IPS DF 4.7 (cell line): Measurements from ENCODE around the gene SLC7A6OS.

Experiments used
- DNase-seq: peaks from one replicate; pipeline ENCODE4 v3.0.0-alpha.2; 2013; ENCODE audit warnings: low spot score; ENCODE audit errors: extremely low read depth

Gene SLC7A6OS

DNA sequence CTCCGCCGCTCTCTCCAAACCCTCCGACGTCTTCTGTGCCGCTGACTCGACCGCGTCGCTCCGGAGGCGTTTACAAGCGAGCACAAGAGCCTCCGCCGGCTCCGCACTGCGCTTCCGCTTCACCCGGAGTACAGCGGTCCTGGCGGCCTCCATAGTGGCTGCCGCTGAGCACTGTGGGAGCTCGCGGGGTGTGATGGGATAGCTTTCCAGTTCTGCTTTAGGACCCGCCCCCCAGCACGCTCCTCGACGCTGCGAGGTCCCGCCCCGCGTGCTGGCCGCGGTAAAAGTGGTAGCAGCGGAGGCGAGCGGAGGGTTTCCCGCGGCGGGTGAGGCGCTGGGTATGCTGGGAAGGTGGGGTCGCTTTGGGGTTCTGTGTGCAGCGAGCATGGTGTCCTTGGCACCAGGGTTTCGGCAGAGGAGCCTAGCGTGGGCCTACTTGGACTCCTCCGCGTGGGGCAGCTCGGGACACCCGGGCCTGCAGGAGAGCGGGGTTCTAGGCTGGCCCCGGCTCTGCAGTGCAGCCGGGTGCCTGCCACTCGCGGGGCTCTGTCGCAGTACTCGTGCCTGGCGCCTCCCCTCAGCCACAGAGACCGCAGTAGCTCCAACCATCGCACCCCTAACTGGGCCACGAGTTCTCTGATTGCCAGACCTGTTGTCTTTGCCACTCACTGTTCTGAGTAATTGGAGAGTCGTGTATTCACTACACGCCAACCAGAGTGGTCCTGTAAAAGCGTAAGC is at the start of gene SLC7A6OS, which contains the start of gene PRMT7:
Gene SLC7A6OS, minus strand, starts transcription at position 173 of the 738 bp plus-strand sequence. Its CDS starts 20 bp downstream, at position 153.
Gene PRMT7, plus strand, starts transcription at position 246 of the 738 bp plus-strand sequence. CDS start 4,961 bp downstream, outside the sequence.
- peak; percentile 62 for DNase-seq

- DNase-seq, result no peak
Observed at GRCh38 chr16:68359398-68360191, 48.8 kb upstream of the SLC7A6OS start.

DNA sequence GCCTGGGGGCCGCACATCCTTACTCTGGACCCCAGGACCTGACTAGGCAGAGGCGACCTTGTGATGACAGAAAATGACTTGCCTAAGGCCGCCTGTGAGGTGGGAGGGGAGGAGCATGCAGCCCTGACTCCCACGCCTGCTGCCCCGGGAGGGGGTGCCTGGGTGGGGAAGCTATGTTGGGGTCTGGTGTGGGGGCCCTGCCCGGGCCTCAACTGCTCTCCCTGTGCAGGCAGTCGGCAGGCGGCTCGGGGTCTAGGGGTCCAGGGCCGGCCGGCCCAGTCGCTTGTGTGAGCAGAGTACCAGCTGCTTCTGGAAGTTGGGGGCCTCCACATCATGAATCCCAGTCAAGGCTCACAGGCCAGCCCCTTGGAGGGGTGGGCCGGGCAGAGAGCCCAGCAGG is 48.2 kb upstream of the SLC7A6OS start:
- DNase-seq, result no peak

DNA sequence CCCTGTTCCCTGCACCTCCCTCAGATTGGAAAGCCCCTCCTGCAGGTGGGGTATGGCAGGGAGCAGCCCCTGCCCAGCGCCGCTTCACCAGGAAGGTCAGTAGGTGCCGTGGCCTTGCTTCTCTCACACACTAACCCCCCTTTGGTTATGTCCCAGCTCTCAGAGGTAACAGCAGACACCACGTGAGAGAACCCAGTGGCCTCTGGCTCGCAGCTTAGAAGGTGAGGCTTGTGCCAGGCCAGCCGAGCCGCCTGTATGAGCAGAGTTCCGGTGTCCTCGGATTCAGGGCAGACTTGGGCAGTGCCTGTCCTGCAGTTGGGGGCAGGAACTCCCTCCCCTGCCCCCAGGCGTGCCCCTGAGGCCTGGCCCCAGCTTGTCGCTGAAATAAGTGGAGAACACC is 47.2 kb upstream of the SLC7A6OS start:
- no peak for DNase-seq

DNA sequence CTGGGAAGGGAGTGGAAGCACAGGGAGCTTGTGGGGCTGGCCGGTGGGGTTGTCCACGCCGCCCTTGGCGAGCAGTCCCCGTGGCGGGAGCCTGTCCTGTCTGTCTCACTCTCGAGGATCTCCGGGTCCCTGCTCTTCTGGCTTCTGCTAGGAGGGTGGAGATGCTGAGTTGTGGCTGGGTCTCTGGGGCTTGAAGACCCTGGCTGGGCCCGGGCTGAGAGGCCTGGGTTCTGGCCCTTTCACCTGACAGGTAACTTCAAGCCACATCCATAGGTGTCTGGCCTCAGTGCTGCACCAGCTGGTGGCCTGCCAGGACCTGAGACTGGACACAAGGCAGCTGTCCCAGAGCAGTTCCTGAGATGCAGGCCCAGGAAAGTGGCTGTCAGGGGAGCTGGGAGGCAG is 46.8 kb upstream of the SLC7A6OS start:
- DNase-seq, result no peak

DNA sequence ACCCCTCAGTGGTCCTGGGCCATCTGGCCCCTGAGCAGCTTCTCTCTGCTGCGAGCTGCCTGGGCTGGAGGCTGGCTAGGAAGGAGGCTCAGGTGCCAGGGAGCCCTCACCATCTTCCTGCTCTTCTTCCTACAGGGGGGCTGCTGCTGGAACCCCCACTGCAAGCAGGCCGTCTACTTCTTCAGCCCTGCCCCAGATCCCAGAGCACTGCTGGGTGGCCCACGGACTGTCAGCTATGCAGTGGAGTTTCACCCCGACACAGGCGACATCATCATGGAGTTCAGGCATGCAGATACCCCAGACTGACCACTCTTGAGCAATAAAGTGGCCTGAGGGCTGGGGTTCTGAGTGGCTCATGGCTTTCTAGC is 46.2 kb upstream of the SLC7A6OS start:
- DNase-seq, result no peak

- no peak for DNase-seq
Observed at GRCh38 chr16:68356249-68356918, 45.6 kb upstream of the SLC7A6OS start.

DNA sequence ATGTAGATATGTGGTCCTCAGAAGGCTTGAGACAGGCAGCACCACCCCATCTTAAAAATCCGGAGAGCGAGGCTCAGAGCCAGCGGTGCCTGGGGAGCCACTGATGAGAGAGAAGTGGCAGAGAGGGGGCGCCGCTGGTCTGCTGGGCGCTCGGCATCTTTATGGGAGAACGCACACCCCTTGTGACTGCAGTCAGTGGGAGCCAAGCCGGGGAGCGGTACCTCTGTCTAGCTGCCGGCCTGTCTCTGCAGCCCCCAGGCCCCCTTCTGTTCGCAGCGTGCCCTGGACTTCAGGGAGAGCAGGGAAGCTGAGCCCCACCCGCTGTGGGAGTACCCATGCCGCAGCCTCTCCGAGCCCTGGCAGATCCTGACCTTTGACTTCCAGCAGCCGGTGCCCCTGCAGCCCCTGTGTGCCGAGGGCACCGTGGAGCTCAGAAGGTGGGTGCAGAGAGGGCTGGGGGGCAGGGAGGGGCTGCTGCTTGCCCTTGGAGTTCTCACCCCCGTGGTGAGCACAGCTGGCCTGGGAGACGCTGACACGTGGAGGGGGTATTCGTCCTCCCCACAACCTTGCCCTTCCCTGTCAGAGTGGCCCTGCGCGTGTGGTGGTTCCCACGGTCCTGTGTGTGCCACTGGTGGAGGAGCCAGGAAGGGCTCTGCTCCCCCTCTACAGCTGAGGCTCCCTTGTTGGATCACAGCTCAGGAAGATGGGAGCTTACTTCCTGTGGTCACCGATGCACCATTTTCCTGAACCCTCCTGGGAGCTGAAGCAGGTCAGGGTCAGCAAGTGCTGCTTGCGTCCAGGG is 44.9 kb upstream of the SLC7A6OS start:
- DNase-seq, result no peak

DNA sequence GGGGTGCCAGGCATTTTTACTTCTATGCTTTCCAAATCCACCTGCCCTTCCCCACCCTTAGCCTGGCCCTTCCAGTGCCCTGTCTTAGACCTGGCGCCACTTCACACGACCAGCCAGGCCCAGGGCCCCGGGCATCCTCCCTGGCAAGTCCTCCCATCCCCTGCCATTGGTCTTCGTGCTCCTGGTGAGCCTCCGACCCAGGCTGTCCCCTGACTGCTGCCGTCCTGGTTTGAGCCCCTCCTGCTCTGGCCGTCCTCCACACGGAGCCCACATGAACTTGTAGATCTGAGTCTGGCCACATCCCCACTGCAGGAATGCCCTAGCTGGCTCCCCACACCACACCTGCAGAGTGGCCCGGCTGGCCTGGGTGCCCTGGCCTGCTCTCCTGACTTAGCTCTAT is 44.1 kb upstream of the SLC7A6OS start:
- DNase-seq, result no peak

DNA sequence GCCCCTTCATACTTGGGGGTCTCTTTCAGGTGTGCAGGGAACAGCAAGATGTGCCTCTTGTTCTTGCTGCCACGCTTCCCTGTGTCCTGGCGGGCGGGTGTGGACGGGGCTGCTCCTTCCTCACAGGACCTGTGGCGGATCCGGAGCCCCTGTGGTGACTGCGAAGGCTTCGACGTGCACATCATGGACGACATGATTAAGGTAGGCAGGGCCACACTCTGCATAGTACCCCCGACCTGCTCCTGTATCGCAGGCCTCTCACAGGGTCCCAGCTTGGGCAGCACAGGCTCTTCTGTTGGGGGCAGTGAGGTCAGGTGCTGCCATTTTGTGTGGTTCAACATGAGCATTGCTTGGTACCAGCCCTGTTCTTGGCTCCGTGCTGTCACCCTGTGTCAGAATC is 42.6 kb upstream of the SLC7A6OS start:
- DNase-seq, result no peak

GRCh38 chr16:68351991-68352431 is 41.3 kb upstream of the SLC7A6OS start:
- no peak for DNase-seq

DNA sequence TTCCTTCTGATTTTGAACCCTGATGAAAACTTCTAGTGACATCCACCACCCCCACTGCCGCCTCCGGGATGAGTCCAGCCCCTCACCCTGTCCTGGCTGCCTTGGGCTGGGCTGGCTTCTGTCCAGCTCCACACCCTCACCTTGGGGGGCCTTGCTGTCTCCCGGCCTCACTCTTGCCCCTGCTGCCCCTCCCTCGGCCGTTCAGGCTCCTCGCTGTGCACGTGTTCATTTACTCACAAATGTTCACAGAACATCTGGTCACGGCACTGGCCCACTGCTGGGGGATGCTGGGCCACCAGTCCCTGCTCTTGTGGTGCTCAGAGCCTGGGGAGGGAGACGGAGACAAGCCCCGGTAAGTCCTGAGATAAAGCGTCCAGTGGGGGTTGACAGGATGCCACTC is 40.7 kb upstream of the SLC7A6OS start:
- no peak for DNase-seq

DNA sequence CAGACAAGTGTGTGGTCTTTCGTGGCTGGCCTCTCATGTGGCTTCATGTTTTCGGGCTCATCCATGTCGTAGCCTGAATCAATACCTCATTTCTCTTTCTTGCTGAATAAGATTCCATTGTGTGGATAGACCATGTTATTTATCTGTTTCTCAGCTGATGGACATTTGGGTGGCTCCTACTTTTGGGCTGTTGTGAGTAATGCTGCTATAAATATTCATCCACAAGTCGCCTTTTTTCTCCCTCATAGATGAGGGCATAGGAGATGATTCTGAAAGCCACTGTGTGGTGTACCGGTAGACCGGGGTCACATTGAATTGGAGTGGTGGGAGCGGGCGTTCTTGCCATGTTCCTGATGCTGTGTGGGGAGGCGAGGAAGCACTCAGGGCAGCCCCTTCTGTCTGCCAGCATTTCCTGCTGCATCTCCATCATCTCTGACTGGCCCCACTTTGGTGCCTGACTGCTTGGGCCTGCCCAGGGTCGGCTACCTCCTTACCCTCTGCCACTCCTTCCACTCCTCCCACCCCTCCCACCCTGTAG is 40.1 kb upstream of the SLC7A6OS start:
- no peak for DNase-seq

DNA sequence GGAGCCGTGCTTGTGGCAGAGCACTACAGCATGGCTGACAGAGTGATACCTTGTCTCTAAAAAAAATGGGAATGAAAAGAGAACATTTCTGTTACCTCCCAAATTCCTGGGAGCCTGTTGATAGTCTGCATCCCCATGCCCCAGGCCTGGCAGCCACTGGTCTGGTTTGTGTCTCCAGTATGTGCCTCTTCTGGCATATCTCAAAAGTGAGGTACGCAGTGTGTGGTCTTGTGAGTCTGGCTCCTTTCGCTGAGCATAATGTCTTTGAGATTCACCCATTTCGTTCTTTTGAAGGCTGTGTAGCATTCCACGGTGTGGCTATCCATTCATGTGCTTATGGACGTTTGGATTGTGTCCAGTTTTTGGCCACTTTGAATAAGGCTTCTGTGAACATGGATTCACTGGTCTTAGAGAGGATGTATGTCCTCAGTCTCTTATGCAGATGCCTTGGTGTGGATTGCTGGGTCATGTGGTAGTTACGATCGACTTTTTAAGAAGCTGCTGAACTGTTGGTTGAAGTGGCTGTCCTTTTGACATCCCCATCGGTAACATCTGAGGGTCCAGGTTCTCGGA is 39.2 kb upstream of the SLC7A6OS start:
- DNase-seq, result no peak

GRCh38 chr16:68348639-68349445 is 38.1 kb upstream of the SLC7A6OS start:
- no peak for DNase-seq

GRCh38 chr16:68347605-68348004 is 36.9 kb upstream of the SLC7A6OS start:
- DNase-seq, result no peak

- no peak for DNase-seq
Observed at GRCh38 chr16:68346892-68347480, 36.2 kb upstream of the SLC7A6OS start.

GRCh38 chr16:68345958-68346635 is 35.4 kb upstream of the SLC7A6OS start:
- DNase-seq, result no peak

DNA sequence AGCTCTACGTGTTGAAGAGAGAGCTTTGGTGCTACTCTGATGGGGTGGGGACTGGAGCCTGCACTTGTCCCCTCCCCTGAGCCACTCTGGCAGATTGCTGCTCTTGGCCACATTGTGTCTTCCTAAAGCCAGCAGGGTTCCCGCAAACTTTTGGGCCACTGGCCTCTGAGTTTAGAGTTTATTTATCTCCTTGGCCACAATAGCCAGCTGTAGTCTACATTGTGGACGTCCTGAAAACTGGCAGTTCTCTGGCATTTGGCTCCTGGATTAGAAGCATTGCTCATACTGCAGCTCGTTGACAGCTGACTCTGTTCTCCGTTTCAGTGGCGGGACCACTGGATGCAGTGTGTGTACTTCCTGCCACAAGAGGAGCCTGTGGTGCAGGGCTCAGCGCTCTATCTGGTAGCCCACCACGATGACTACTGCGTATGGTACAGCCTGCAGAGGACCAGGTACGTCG is 34.6 kb upstream of the SLC7A6OS start:
- no peak for DNase-seq
